Activated naive CD8-positive, alpha-beta T cell treated with anti-CD3 and anti-CD28 coated beads, Interleukin-2, amount 50 U/mL, for 16 hours (primary cell): Measurements from ENCODE around the gene SSTR3.
"Not testable (repeated sequence)": the region's sequence is repeated elsewhere in the genome, so short reads cannot be mapped to it uniquely, and the experiment has no call there.

ENCODE experiments used
- DNase-seq: peaks from one replicate; pipeline ENCODE4 v3.0.0-alpha.2; 2020; ENCODE audit warnings: low read depth, low spot score

Gene SSTR3

DNA sequence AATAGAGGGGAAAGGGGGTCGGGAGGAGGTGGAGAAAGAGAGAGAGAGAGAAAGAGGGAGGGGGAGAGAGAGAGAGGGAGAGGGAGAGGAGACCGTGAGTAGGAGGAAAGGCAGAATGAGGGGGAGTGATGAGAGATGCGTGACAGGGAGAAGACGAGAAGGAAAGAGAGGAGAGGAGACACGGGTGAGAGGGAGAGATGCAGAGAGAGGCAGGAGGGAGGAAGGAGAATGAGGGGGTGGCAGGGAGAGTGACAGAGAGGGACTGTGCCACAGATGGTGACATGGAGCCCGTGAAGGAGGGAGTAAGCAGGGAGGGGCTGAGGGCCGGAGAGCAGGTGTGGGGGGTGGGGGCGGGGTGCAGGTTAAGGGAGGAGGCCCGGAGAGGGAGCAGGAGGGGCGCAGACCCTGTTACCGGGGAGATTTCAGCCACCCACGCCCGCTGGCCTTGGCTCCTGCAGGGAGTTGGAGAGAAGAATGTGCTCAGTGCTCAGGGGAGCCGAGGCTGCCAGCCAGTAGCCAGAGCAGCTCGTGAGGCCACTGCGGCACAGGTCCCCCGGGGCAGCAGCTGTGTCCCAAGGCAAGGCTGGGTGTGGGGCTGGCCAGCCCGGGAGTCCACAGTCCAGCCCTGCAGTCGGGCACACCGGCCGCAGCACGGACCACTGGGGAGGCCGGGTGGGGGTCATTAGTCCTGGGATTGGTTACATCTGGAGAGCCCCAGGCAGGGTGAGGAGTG, at the start of gene SSTR3:
TSS of gene SSTR3 (minus strand) at position 304 of the 733 bp plus-strand sequence. CDS start 4,674 bp downstream, outside the sequence.
- no peak for DNase-seq

DNA sequence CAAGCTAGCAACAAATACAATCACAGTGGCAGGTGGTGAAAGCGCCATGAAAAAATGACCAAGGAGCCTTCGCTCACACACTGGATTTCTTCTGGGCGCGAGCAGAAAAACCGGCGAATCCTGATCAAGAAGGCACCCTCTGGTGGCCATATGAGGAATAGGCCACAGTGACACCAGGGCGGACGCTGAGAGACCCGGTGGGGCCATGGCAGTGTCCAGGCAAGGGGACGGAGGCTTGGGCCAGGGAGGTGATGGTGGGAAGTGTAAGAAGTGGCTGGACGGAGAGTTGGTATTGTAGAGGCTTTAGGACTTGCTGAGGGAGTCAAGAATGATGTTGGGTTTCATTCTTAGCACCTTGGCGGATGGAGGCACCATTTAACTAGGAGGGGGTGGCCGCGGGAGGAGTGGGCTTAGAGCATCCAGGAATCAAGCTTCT, 48.6 kb upstream of the SSTR3 start:
- no peak for DNase-seq

DNA sequence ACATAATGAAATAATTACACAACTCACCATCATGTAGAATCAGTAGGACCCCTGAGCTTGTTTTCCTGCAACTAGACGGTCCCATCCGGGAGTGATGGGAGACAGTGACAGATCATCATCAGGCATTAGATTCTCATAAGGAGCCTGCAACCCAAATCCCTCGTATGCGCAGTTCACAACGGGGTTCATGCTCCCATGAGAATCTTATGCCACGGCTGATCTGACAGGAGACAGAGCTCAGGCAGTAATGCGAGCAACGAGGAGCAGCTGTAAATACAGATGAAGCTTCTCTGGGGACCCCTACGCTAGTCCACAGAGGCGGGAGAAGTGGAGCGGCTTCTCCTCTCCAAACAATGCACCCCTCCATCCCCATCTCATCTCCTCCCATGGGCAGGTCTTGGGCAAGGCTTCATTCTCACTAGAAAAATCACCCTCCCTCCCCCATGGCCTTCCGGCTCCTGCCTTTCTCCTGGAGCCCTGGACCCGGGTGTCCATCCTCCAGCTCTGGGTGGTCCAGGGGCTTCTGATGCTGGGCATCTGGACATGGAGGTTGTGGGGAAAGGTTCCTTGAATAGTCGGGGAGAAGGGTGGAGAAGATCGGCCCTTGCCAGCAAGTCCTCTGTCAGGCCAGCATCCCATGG, 48.0 kb upstream of the SSTR3 start:
- no peak for DNase-seq

DNA sequence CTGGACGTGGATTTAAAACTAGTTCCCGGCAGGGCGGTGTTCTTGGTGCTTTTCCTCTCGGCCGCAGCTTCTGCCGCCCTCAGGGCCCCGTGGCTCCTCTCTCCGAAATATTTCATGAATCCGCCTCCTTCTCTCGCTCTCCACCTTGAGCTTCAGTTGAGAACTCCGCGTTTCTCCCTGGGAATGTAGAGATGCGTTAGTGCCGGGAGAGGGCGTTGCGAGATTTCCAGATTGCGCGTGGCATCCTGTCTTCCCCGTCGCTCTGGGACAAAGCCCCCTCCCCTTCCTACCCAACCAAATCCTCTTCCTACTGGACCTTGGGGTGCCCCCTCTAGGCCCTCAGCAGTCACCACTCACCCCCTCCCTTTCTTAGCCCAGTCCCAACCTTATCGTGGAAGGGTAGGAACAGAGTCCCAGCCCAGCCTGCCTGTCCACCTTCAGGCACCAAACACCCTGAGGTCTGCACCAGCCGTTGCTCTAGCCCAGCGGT, 47.3 kb upstream of the SSTR3 start:
- DNase-seq, result no peak

DNA sequence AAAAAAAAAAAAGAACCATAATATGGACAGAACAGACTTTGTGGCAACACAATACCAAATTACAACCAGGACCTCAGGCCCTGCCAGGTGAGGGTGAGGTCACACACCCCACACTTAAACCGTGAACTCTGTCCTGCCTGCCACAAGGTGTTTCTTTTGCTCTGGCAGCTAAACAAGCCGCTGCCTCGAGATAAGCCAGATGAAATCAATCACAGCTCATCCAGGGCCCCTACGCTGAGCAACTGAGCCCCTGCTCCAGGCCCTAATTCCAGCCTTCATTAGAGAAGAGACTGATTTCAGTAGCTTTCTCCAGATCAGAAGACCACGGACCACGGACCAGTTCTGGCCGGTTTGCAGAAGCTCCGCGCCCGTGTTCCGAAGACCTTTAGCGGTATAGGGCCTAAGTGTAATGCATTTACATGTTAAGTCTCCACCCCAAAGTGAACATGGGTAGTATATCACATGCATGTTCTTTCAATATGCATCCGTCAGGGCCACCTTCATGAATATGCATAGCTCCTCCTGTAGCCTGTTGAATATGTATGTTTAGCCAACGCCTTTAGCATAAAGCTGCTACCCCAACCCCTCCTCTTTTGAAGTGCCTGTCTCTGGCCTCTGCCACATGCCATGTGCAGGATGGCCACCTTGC, 46.6 kb upstream of the SSTR3 start:
- no peak for DNase-seq

DNA sequence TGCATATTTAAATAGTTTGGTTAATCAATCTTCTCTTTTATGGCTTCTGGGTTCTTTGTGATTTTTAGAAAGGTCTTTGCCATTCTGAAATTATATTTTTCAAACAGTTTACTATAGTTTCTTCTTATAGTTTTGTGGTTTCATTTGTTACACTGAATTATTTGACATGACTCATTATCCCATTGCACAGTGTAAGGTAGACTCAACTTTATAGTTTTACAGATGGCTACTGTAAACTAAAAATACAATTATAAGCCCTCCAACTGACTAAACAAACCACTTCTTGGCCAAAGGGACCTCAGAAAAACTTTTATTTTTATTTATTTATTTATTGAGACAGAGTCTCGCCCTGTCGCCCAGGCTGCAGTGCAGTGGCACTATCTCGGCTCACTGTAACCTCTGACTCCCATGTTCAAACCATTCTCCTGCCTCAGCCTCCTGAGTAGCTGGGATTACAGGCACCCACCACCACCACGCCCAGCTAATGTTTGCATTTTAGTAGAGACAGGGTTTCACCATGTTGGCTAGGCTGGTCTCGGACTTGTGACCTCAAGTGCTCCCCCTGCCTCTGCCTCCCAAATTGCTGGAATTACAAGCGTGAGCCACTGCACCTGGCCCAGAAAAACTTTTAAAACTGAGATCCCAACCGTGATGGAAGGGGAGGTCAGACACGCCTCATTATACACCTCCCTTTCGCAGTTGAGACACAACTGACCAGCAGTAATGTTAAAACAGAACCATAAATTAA, 45.9 kb upstream of the SSTR3 start:
- DNase-seq, result no peak

DNA sequence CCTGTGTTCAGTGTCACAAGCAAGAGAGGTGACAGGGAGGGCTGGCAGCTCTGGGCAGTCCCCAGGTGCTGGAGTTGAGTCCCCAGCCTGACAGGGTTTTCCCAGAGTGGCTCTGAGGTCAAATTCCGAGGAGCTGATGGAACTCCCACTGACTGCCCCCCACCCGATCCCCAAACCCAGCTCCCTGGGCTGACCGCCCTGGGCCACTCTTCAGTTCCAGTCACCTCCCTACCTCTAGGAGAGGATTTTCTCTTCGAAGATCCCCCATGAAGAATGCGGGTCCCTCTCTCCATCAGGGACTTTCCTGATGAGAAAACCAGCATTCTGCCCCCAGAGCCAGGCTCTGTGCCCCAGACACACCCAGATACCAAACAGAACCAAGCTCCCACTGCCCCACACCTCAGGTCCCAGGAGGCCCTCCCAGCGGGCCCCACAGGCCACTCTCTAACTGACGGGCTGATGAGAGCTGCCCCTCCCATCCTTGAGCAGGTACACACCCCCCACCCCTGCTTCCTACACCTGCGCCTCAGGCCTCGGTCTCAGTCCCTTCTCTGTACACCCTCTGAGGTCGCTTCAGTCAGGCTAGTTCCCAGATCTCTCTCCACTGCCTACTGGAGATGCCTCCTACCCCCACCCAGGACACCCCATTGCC, 43.9 kb upstream of the SSTR3 start:
- no peak for DNase-seq

DNA sequence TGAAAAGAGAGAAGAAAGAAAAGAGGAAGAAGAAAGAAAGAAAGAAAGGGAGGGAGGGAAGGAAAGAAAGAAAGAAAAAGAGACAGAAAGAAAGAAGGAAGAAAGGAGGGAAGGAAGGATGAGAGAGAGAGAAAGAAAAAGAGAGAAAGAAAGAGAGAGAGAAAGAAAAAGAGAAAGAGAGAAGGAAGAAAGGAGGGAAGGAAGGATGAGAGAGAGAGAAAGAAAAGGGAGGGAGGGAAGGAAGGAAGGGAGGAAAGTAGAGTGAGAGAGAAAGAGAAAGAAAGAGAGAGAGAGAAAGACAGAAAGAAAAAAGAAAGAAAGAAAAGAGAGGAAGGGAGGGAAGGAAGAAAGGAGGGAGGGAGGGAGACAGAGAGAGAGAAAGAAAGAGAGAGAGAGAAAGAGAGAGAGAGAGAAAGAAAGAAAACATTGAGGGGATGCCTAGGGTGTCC, 43.3 kb upstream of the SSTR3 start:
- no peak for DNase-seq

DNA sequence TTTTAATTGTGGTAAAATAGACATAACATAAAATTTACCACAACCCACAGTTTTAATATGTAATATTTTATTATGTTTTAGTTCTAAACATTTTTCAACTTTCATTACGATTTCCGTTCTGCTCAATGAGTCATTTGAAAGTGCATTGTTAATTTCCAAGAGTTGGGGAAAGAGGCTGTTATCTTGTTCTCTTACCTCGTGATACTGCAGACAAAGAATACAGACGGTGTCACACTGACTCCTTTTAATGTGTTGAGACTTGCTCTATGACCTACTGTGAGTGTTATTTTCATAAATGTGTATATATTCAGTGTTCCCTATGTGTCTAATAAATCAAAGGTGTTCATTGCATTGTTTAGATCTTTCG, 42.6 kb upstream of the SSTR3 start:
- DNase-seq, result no peak

DNA sequence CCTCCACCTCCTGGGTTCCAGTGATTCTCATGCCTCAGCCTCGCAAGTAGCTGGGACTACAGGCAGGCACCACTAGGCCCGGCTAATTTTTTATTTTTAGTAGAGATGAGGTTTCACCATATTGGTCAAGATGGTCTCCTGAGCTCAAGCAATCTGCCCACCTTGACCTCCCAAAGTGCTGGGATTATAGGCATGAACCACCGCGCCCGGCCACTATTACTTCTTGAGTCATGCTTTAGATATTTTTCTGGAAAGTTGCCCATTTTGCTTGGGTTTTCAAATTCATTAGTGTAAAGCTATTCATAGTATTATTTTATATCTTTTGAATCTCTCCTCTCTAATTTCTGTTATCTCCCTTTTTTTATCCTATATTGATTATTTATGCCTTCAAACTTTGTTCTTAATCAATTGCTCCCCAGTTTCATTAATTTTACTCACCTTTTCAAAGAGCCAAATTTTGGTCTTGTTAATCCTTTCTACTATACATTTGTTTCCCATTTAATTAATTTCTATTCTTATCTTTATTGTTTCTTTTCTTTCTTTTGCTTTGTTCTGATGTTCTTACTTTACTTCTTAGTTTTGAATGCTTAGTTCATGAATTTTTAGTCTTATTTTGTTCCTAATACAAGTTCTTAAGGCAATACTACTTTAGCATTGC, 42.1 kb upstream of the SSTR3 start:
- DNase-seq, result no peak

DNA sequence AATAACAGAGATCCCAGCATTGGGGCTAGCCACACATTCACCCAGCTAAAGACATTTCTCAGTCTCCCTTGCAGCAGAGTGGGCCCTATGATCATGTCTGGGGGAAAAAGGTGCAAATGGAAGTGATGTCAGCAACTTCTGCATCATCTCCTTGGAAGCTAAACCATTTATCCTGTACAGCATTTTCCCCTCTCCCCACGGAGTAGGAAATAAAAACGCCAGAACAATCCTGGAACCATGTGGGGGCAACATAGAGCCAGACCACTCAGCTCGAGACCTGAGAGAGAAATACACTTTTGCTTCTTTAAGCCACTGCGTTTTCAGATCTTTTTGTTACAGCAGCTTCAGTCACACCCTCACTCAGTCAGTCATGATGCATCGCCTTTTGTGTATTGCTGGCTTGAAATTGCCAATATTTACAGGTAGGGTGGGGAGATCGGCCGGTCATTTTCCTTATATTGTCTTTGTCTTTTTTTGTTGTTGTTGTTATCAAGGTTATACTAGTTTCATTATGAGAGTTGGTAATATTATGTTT, 40.9 kb upstream of the SSTR3 start:
- no peak for DNase-seq

DNA sequence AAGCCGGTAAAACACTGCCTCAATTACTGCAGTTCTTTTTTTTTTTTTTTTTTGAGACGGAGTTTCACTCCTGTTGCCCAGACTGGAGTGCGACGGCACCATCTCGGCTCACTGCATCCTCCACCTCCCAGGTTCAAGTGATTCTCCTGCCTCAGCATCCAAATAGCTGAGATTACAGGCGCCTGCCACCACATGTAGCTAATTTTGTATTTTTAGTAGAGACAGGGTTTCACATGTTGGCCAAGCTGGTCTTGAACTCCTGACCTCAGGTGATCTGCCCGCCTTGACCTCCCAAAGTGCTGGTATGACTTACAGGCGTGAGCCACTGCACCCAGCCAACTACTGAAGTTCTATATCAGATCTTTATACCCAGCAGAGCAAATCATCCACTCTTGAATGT, 39.6 kb upstream of the SSTR3 start:
- DNase-seq, result not testable (repeated sequence)

DNA sequence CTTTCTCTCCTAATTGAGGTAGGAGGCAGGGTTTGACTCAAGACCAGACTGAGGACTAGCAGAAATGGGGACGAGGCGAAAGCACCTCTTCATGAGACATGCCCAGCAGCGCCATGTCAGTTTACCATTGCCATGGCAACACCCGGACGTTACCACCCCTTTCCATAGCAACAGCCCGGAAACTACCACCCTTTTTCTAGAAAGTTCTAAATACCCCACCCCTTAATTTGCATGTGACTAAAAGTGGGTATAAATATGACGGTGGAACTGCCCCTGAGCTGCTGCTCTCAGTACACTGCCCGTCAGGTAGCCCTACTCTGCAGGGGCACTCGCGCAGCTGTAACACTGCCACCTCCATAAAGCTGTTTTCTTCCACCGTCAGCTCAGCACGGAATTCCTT, 37.7 kb upstream of the SSTR3 start:
- DNase-seq, result no peak

DNA sequence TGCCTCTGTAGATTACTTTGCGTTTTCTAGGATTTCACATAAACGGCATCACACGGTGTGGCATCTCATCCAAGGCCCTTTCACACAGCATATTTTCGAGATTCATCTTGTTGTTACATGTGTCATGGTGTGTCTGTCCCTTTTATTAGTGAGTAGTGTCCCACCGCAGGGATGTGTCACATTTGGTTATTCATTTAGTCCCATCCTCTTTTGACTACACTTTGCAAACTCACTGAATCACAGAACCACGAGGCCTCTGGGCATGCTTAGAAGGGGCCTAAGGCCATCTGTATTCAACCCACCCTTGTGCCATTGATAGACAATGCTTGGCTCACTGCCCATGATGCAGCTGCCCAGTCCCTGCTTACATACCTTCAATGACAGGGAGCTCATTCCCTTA, 36.0 kb upstream of the SSTR3 start:
- no peak for DNase-seq

DNA sequence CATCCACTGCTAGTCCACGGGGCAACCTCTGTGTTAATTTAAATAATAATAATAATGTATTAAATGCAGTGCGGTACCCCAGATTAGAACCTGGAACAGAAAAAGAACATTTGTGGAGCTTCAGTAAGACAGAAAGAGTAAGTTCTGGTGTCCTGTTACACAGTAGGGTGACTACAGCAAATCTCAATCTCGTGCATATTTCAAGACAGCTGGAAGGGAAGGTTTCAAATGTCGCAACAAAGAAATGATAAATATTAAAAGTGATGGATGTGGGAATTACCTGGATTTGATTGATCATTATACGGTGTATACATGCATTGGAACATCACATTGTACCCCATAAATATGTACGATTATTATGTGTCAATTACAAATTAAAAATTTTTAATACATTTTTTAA, 33.5 kb upstream of the SSTR3 start:
- DNase-seq, result no peak

DNA sequence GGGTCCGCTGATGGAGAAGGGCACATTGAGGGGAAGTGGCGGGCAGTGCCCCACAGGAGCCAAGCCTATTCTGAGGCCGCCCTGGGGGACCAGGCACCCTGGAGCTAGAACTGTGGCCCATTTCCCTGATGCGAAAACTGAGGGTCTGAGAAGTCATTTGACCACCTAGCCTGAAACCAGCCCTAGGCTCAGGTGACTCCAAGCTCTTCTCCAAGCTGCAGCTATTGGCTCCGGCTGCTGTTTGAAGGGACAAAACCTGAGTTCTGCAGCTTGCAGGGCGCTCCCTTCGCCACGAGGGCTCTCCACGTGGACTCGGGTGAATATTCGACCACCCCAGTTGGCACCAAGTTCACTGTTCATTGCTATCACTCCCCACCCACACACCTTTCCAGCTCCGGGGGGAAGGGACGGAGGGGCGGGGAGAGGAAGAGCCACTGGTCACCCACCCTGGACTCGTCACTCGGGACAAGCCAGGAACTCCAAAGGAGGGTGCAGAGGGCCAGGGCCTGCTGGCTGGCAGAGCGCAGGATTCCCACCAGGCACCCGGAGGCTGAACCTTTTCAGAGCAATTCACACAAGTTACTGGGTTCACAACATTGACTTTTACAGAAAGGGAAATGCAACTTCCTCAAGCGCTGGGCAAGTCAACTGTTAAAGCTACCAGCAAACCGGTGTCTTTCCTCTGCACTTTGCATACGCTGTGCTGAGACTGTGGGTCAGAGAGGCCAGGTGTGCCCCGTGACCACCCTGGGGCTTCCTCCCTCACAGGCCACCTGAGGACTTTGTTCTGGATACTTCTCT, 32.8 kb upstream of the SSTR3 start:
- DNase-seq, result no peak

DNA sequence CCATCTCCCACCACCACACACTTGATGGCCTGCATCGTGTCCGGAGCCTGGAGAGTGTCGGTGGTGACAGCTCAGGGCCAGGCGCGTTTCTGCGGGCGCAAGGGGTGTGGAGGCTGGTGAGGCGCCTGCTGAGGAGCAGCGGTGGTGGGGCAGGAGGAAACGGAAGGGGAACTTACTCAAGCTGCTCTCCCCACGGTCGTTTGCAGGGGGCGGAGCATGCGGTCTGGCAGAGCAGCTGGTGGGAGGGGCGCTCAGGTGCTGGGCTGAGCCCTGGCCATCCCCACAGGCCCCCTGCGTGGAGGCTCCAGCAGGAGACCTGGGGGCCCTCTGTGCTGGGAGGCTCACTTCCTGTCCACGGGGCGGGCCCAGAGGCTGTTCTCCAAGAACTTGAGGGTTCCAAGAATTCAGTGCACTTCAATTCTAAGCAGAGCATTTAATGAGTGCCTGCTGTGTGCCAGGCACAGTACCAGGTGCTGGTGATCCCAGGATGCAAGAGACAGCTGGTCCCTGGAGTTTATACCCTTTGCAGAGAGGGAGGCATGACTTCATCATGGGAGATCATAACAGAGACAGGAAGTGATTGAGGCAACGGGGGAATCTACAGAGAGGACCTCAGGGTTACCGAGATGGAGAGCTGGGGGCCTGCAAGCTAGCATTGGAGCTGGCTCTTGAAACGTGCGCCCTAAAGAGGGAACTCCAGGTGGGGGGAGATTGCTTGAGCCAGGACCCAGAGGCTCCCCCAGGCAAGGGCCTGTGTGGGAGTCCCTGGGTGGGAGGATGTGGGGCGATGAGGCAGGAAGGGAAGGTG, 32.0 kb upstream of the SSTR3 start, which contains the start of gene RAC2:
TSS of gene RAC2 (minus strand) at position 156 of the 808 bp plus-strand sequence. CDS start at position 35, 121 bp downstream.
- DNase-seq, result peak; percentile 69

DNA sequence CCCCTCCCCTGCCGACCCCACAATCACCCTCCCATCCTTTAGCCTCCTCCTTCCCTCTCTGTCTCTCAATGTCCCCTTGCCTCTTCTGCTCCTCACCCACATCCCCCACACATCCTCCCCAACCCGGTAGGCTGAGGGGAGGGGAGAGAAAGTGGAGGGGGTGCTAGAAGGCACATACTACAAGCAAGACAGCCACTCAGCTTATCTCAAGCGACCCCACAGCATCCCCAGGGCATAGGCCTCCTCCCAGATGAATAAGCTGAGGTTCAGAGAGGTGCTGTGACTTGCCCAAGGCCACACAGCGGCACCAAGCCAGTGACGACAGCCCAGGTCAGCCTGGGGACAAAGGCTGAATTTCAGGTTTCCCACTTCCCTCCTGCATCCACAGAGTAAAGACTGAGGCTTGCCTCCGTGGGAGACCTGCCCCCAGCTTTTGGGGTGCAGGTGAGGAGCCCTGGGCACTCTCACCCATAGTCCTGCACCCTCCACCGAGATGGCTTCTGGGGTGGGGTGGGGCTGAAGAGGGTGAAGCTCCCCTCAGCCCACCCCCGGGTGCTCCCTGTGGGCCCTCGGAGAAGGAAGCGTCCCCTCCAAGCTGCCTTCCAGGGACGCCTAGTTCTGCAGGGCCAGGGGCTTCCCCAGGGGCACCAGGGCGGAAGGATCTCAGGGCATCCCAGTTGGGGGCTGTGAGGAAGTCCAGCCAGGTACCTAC, 31.3 kb upstream of the SSTR3 start:
- DNase-seq, result no peak
